Measurements from ENCODE around the gene SH3BGRL2. TPM values are rescaled to one million over a fixed set of nuclear protein-coding genes. Genes with fewer than 3 reads are reported as not detected.

Gene SH3BGRL2
- total RNA-seq, 4 donors from 2014 or later = 25.5 to 65.3 (median 48.8) TPM

GRCh38 chr6:79712144-79712543 lies 81.0 kb downstream of the SH3BGRL2 start:
- H3K27me3 ChIP-seq = no peaks in the 10 kb centered on the region
- H3K9me3 ChIP-seq = no peaks in the 10 kb centered on the region
- H3K27ac ChIP-seq = no peak overlapping the region
- no peak overlapping the region for H3K4me3 ChIP-seq
- WGBS, 2 donors = 20 to 25% methylated on average over 2 of the region's 2 CpGs
- H3K4me1 ChIP-seq = peaks cover 0 to 7% (median 0%) of the 10 kb centered on the region in 4 donors
- no peak for DNase-seq (ENCODE audit: low spot score in 2 of 2)
- TF ChIP-seq EP300 (IDR thresholded peaks at IDR 0.05) = no peak
- no peak for TF ChIP-seq CTCF (IDR thresholded peaks at IDR 0.05)
- TF ChIP-seq POLR2A (IDR thresholded peaks at IDR 0.05) = no peak
- no peaks in the 10 kb centered on the region for H3K36me3 ChIP-seq

GRCh38 chr6:79712616-79713135 lies 81.5 kb downstream of the SH3BGRL2 start:
- DNase-seq (ENCODE audit: low spot score in 2 of 2) = no peak
- peaks cover 0 to 7% (median 0%) of the 10 kb centered on the region in 4 donors for H3K4me1 ChIP-seq
- 77 to 79% methylated on average over 9 of the region's 9 CpGs for WGBS, 2 donors
- H3K27ac ChIP-seq = no peak overlapping the region
- no peaks in the 10 kb centered on the region for H3K36me3 ChIP-seq
- H3K9me3 ChIP-seq = no peaks in the 10 kb centered on the region
- no peak overlapping the region for H3K4me3 ChIP-seq
- TF ChIP-seq EP300 (IDR thresholded peaks at IDR 0.05) (no peak), POLR2A (IDR thresholded peaks at IDR 0.05) (no peak), CTCF (IDR thresholded peaks at IDR 0.05) (no peak)
- no peaks in the 10 kb centered on the region for H3K27me3 ChIP-seq

GRCh38 chr6:79713701-79714322 lies 82.7 kb downstream of the SH3BGRL2 start:
- 17 to 24% methylated on average over 5 of the region's 5 CpGs for WGBS, 2 donors
- Histone ChIP-seq H3K27ac (no peak overlapping the region), H3K27me3 (no peaks in the 10 kb centered on the region), H3K4me3 (no peak overlapping the region), H3K9me3 (no peaks in the 10 kb centered on the region), H3K4me1 (peaks cover 0 to 7% (median 0%) of the 10 kb centered on the region in 4 donors), H3K36me3 (no peaks in the 10 kb centered on the region)
- DNase-seq (ENCODE audit: low spot score in 2 of 2) = peak in 1 of 2 donors; percentile 73
- peak; percentile 20 to 56 (median 47) for TF ChIP-seq CTCF (IDR thresholded peaks at IDR 0.05)
- TF ChIP-seq EP300 (IDR thresholded peaks at IDR 0.05) = no peak

GRCh38 chr6:79717989-79718388 lies 86.9 kb downstream of the SH3BGRL2 start:
- TF ChIP-seq EP300 (IDR thresholded peaks at IDR 0.05) (no peak), CTCF (IDR thresholded peaks at IDR 0.05) (no peak), POLR2A (IDR thresholded peaks at IDR 0.05) (no peak)
- 93 to 100% methylated on average over 2 of the region's 2 CpGs for WGBS, 2 donors
- Histone ChIP-seq H3K4me1 (no peaks in the 10 kb centered on the region), H3K4me3 (no peak overlapping the region), H3K9me3 (no peaks in the 10 kb centered on the region), H3K27ac (no peak overlapping the region), H3K27me3 (no peaks in the 10 kb centered on the region), H3K36me3 (no peaks in the 10 kb centered on the region)
- DNase-seq (ENCODE audit: low spot score in 2 of 2) = no peak

GRCh38 chr6:79718509-79719247 lies 87.5 kb downstream of the SH3BGRL2 start:
- WGBS, 2 donors = 89 to 90% methylated on average over 8 of the region's 8 CpGs
- no peak overlapping the region for H3K27ac ChIP-seq

More at GRCh38 chr6:79718509-79719247, 87.5 kb downstream of the SH3BGRL2 start:
- Histone ChIP-seq H3K4me3 (no peak overlapping the region), H3K9me3 (no peaks in the 10 kb centered on the region), H3K36me3 (no peaks in the 10 kb centered on the region), H3K4me1 (no peaks in the 10 kb centered on the region), H3K27me3 (no peaks in the 10 kb centered on the region)
- no peak for TF ChIP-seq POLR2A (IDR thresholded peaks at IDR 0.05)
- no peak for TF ChIP-seq EP300 (IDR thresholded peaks at IDR 0.05)
- TF ChIP-seq CTCF (IDR thresholded peaks at IDR 0.05) = no peak
- no peak for DNase-seq (ENCODE audit: low spot score in 2 of 2)
